ENCODE results near the gene CABP4. TPM values are rescaled to one million over a fixed set of nuclear protein-coding genes. Genes with fewer than 3 reads are reported as not detected.

CABP4 gene
- total RNA-seq, 2 donors from 2014 or later = 8.9 to 10.4 TPM

GRCh38 chr11:67435031-67435726 is 20.0 kb upstream of the CABP4 start:
- Mint-ChIP-seq H3K36me3 (ENCODE audit: insufficient read depth in 2 of 2) (peaks cover 10 to 24% of the 10 kb centered on the region in 2 donors), H3K4me3 (peak overlapping the region; percentile 91 to 97), H3K4me1 (ENCODE audit: low read depth) (peaks cover 71% of the 10 kb centered on the region), H3K9me3 (no peaks in the 10 kb centered on the region), H3K27ac (peak overlapping the region; percentile 91), H3K27me3 (ENCODE audit: low read depth) (no peaks in the 10 kb centered on the region)
- DNase-seq (no peak), ATAC-seq (replicated peaks in 1 of 2) (no peak)

DNA sequence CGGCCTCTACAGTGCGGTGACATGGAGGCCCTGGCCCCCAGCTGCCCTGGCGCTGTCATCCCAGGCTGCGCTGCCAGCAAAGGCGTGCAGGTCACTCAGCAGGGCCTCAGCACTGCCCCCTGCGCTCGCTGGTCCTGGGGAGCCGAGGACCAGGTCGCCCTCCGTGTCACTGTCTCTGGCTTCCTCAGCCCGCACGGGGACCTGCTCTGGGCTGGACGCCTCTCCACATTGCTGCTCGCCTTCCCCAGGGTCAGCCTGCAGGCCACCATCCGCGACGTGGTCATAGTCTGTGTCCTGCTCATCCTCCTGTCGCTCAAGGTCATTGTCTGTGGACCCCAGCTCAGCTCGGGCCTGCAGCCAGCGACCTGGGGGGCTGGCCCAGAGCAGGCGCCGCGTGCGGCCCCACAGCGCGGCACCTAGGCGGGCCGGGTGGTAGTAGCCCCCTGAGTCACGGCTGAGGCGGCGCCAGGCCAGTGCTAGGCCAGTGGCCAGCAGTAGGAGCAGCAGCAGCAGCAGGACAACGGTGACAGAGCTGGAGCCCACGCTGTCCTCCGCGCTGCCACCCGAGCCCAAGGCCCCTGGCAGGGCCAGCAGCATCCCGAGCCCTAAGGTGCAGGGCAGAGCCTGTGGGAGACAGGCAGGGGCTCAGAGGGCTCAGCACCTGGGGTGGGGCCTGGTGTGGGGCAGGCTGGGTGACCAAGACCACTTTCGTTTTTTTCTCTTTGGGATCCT is 19.3 kb upstream of the CABP4 start:
- Mint-ChIP-seq H3K9me3 (no peaks in the 10 kb centered on the region), H3K4me3 (peak overlapping the region; percentile 91 to 97), H3K27me3 (ENCODE audit: low read depth) (no peaks in the 10 kb centered on the region), H3K27ac (peak overlapping the region; percentile 81), H3K4me1 (ENCODE audit: low read depth) (peaks cover 71% of the 10 kb centered on the region), H3K36me3 (ENCODE audit: insufficient read depth in 2 of 2) (peaks cover 10 to 24% of the 10 kb centered on the region in 2 donors)
- DNase-seq = no peak
- peak in 1 of 2 donors; percentile 0 for ATAC-seq (replicated peaks in 1 of 2)

DNA sequence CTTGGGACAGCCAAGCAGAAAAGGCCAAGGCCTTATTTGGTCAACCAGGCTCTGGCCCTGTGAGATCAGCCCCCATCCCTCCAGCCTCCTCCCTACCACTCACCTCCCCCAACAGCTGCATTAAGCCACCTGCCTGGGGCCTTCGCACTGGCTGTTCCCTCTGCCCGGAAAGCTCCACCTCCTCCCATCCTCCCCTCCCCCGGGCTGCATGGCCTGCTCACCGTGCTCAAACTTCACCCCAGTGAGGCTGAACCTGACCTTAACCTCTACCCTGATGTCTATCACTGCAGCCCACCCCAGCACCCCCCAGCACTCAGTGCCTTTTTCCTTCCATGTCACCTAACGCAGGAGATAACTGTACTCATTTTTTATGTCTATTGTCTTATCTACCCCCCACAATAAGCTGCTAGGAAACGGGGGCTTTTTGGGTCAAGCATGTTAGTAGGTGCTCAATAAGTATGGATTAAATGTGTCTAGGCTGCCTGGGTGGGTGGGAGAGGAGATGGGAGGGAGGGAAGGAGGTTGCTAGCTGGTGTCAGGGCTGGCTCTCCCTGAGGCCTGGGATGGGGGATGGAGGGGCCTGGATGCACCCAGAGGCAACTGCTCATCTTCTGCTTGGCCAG is 18.6 kb upstream of the CABP4 start:
- no peaks in the 10 kb centered on the region for H3K9me3 Mint-ChIP-seq
- DNase-seq = peak; percentile 76 to 80

GRCh38 chr11:67437082-67437808 is 17.9 kb upstream of the CABP4 start, which contains the start of gene PTPRCAP:
TSS of gene PTPRCAP (minus strand) at chr11:67437682. CDS start at chr11:67437619, 63 bp downstream.
- H3K27ac Mint-ChIP-seq = peak within 1 kb of the TSS; percentile 89
- no peaks in the 10 kb centered on the region for H3K27me3 Mint-ChIP-seq (ENCODE audit: low read depth)
- H3K4me3 Mint-ChIP-seq = peak within 1 kb of the TSS; percentile 91 to 97
- H3K9me3 Mint-ChIP-seq = no peaks in the 10 kb centered on the region
- ATAC-seq (replicated peaks in 1 of 2) (peak; percentile 29 to 41), DNase-seq (peak; percentile 64 to 70)
- H3K4me1 Mint-ChIP-seq (ENCODE audit: low read depth) = peaks cover 65% of the 10 kb centered on the region
- H3K36me3 Mint-ChIP-seq (ENCODE audit: insufficient read depth in 2 of 2) = peaks cover 10 to 18% of the 10 kb centered on the region in 2 donors

More for the DNA sequence above, 18.6 kb upstream of the CABP4 start:
- Mint-ChIP-seq H3K4me1 (ENCODE audit: low read depth) (peaks cover 66% of the 10 kb centered on the region), H3K4me3 (peak overlapping the region; percentile 91 to 97), H3K27me3 (ENCODE audit: low read depth) (no peaks in the 10 kb centered on the region), H3K36me3 (ENCODE audit: insufficient read depth in 2 of 2) (peaks cover 10 to 24% of the 10 kb centered on the region in 2 donors), H3K27ac (peak overlapping the region; percentile 20)
- peak; percentile 31 to 38 for ATAC-seq (replicated peaks in 1 of 2)

DNA sequence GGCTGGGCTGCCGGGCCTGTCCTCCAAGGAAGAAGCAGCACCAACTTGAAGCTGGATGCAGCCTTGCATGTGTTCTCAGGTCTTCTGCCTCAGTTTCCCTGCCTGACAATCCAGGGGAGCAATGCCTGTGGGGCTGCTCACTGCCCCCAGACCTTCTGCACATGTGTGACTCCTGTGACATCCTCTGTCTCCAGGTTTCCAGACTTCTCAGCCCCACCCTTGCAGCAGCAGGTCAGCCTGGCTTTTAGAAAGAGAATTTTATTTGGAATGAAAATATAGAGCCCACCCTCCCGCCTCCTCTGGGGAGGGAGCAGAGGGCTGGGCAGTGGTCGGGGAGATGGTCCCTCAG is 17.4 kb upstream of the CABP4 start:
- no peak for DNase-seq
- no peaks in the 10 kb centered on the region for H3K27me3 Mint-ChIP-seq (ENCODE audit: low read depth)
- peak overlapping the region; percentile 91 to 97 for H3K4me3 Mint-ChIP-seq
- peaks cover 10 to 18% of the 10 kb centered on the region in 2 donors for H3K36me3 Mint-ChIP-seq (ENCODE audit: insufficient read depth in 2 of 2)
- no peaks in the 10 kb centered on the region for H3K9me3 Mint-ChIP-seq
- peak overlapping the region; percentile 89 for H3K27ac Mint-ChIP-seq
- H3K4me1 Mint-ChIP-seq (ENCODE audit: low read depth) = peaks cover 63% of the 10 kb centered on the region
- ATAC-seq (replicated peaks in 1 of 2) = no peak

GRCh38 chr11:67438158-67438902 is 16.8 kb upstream of the CABP4 start:
- H3K36me3 Mint-ChIP-seq (ENCODE audit: insufficient read depth in 2 of 2) = peaks cover 10 to 18% of the 10 kb centered on the region in 2 donors
- DNase-seq (peak; percentile 89 to 92), ATAC-seq (replicated peaks in 1 of 2) (peak; percentile 70 to 78)
- H3K4me1 Mint-ChIP-seq (ENCODE audit: low read depth) = peaks cover 60% of the 10 kb centered on the region
- H3K4me3 Mint-ChIP-seq = peak overlapping the region; percentile 91 to 97
- H3K9me3 Mint-ChIP-seq = no peaks in the 10 kb centered on the region
- no peaks in the 10 kb centered on the region for H3K27me3 Mint-ChIP-seq (ENCODE audit: low read depth)
- H3K27ac Mint-ChIP-seq = peak overlapping the region; percentile 89

DNA sequence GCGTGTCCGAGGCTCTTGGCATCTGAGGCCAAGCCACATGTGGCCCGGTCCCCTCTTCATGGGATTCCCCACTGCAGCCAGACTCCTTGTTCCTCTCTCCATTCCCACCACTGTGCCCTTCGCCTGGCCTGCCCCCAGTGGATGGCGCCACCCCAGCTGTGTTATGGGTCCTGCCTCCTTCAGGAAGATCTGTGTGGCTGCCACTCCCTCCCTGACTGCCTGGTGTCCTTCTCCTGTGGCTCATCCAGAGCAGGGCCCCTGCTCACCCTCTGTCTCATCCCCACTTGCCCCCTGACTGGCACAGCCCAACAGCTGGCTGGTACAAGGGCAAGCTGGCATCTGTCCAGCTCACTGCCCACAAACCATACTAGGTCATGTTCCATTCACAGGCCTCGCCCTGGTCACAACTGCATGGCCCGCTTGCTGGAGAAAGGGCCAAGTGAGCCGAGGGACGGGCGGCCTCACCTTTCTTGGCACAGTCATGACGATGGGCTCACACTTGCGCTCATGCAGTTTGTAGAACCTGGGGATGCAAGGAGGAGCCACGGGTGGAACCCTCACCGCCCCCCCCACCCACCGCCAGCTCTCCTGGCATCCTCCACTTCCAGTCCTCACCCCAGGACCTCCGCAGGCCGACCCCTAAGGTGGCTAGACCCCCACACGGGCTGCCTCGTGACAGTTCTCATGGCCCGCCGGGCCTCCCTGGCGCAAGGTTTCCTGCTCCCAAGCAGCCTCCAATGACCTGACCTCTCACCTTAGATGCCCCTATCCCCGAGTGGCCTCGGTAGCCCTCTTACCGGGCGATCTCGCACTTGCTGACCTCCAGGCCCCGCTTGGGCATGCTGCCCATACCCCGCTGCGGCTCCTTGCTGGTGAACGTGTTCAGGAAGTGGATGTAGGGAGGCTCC is 15.6 kb upstream of the CABP4 start:
- Mint-ChIP-seq H3K27ac (peak overlapping the region; percentile 92), H3K4me3 (peak overlapping the region; percentile 91 to 97), H3K36me3 (ENCODE audit: insufficient read depth in 2 of 2) (peaks cover 10 to 16% of the 10 kb centered on the region in 2 donors), H3K4me1 (ENCODE audit: low read depth) (peaks cover 59% of the 10 kb centered on the region), H3K27me3 (ENCODE audit: low read depth) (no peaks in the 10 kb centered on the region), H3K9me3 (no peaks in the 10 kb centered on the region)
- ATAC-seq (replicated peaks in 1 of 2) (peak; percentile 3 to 4), DNase-seq (no peak)

- H3K4me1 Mint-ChIP-seq (ENCODE audit: low read depth) = peaks cover 63% of the 10 kb centered on the region
- DNase-seq = no peak
- peak overlapping the region; percentile 92 for H3K27ac Mint-ChIP-seq
- no peaks in the 10 kb centered on the region for H3K27me3 Mint-ChIP-seq (ENCODE audit: low read depth)
- peaks cover 7 to 12% of the 10 kb centered on the region in 2 donors for H3K36me3 Mint-ChIP-seq (ENCODE audit: insufficient read depth in 2 of 2)
- no peaks in the 10 kb centered on the region for H3K9me3 Mint-ChIP-seq
- peak in 1 of 2 donors; percentile 6 for ATAC-seq (replicated peaks in 1 of 2)
- H3K4me3 Mint-ChIP-seq = peak overlapping the region; percentile 91 to 97
These were observed 14.7 kb upstream of the CABP4 start for GRCh38 chr11:67440229-67441097.

DNA sequence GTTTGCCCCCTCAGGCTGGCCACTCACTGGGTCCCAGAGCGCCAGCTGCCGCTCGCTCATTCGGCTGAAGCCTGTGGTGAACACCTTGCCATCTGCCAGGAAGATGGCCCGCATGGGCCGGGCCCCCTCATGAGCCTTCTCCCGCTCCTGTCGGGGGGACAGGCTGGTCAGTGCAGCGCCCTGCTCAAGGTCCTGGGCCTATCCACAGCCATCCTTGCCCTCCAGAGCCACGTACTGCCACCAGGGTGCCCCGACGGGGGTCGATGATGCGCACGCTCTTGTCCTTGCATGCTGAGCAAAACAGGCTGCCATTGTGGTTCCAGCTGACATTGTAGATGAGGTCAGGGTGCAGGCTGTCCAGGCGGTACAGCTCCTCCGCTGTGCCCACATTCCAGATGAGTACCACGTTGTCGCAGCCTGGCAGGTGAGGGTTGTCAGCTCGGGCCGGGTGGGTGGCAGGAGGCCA is 14.0 kb upstream of the CABP4 start:
- Mint-ChIP-seq H3K4me1 (ENCODE audit: low read depth) (peaks cover 64% of the 10 kb centered on the region), H3K4me3 (no peak overlapping the region), H3K27me3 (ENCODE audit: low read depth) (no peaks in the 10 kb centered on the region), H3K36me3 (ENCODE audit: insufficient read depth in 2 of 2) (peaks cover 4 to 11% of the 10 kb centered on the region in 2 donors), H3K9me3 (no peaks in the 10 kb centered on the region), H3K27ac (no peak overlapping the region)
- ATAC-seq (replicated peaks in 1 of 2) (no peak), DNase-seq (no peak)

GRCh38 chr11:67441731-67442351 is 13.3 kb upstream of the CABP4 start:
- Mint-ChIP-seq H3K27me3 (ENCODE audit: low read depth) (no peaks in the 10 kb centered on the region), H3K27ac (no peak overlapping the region), H3K36me3 (ENCODE audit: insufficient read depth in 2 of 2) (peaks cover 2 to 7% of the 10 kb centered on the region in 2 donors), H3K4me1 (ENCODE audit: low read depth) (peaks cover 71% of the 10 kb centered on the region), H3K9me3 (no peaks in the 10 kb centered on the region), H3K4me3 (peak overlapping the region; percentile 44 to 84)
- ATAC-seq (replicated peaks in 1 of 2) (no peak), DNase-seq (no peak)

Measured in activated T-cell treated with anti-CD3 and anti-CD28 coated beads, Interleukin-2, amount 50 U/mL, for 72 hours (primary cell).